HG03039 (cell line): ENCODE measurements around the gene ALDH16A1.

ENCODE experiments used
- ATAC-seq: cut with Tn5 transposase; IDR thresholded peaks from one replicate; pipeline ENCODE4 v1.9.1; 2021; ENCODE audit warnings: mild to moderate bottlenecking, moderate library complexity; ENCODE audit not compliant: unreplicated experiment

The ALDH16A1 gene

DNA sequence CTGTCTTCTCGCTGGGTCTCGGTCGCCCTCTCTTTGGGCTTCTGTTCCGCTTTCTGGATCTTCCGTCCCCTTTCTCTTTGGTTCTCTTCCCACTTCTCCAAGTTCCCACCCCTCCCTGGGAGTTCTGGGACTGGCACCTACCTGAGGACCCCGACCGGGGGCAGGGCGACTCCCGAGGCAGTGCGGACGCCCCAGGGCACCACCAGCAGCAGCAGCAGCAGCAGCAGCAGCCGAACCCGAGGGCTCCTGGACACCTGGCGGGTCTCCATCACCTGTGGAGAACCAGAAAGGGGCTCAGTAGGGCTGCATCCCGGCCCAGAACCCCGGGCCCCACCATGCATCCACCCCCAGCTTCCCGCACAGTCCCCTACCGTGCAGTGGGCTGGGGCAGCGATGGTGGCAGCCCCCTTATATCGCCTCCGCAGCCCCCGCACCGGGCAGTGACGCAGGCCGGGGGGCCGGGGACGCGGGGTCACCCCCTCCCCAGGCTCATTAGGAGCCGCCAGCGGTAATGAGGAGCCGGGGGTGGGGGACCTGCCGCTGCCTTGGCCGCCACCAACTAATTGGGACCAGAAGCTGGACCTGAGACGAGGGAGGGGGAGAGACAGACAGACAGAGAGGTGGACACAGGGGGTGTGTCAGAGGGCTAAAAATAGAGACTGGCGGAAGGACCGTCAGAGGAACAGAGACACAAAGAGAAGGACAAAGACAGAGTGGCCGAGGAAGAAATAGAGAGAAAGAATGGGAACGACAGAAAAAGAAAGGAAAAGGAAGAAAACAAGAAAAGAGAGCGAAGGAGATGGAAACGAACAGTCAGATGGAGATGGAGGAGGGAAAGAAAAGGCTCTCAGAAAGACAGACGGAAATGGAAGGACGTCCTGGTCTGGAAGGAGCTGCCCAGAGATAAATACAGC is 29.7 kb upstream of the ALDH16A1 start, which contains the start of gene PTH2:
Gene PTH2, minus strand, starts transcription at position 371 of the 914 bp plus-strand sequence. Its CDS starts 102 bp downstream, at position 269.
- ATAC-seq: no peak

DNA sequence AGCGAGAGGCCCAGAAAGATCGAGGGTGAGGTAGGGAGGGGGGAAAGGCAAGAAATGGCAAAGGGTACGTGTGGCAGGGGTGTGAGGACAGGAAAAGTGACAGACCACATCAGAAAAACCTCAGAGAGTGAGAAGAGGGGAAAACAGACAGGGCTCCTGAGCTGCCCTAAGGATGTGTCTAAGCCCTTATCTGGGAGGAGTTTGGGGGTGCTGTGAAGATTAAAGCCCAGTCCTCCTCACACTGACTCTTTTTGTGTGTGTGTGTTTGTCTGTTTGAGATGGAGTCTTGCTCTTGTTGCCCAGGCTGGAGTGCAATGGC is 29.1 kb upstream of the ALDH16A1 start:
- no peak for ATAC-seq

DNA sequence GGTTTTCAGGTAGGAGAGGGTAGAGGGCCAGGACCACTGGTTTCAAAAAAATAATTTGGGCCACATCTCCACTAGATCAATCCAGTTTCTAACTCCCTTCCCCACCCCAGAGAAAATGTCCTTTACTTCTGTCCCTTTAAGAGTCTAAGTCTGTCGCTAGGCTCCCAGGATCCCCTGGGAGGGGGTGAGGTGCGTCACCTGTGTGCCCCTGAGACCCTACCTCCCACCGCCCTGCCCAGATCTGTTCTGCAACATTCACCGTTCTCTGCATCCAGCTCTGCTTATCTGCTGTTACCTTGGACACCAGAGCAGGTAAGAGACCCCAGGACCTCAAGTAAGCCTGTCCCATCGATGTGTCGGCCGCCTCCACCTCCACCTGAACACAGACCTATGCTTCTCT is 27.8 kb upstream of the ALDH16A1 start, which contains the start of gene GFY:
Gene GFY, plus strand, starts transcription at position 211 of the 400 bp plus-strand sequence. CDS start 1,043 bp downstream, outside the sequence.
- no peak for ATAC-seq

DNA sequence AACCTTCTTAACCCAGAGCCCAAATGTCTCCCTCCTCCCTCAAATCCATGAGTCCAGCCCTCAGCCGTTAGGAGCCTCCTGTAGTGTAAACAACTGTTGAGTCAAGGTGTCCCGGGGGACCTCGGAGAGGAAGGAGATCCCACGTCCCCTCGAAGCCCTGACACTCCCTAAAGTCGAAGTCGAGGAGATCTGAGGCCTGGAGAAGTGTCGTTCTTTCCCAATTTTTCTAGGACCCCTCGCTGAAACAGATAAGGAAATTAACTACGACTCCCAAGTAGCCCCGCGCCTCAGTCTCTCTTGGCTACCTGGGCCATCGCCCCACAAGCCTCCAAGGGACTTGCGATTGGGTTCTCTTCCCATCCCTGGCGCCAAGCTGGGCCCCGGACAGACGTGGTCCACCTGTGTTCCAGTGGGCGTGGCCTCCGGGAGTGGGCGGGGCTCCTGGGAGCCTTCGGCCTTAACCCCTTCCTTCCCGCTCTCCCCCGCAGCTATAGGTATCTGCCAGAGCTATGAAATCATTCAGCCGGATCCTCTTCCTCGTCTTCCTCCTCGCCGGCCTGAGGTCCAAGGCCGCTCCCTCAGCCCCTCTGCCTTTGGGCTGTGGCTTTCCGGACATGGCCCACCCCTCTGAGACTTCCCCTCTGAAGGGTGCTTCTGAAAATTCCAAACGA is 27.0 kb upstream of the ALDH16A1 start:
- no peak for ATAC-seq

DNA sequence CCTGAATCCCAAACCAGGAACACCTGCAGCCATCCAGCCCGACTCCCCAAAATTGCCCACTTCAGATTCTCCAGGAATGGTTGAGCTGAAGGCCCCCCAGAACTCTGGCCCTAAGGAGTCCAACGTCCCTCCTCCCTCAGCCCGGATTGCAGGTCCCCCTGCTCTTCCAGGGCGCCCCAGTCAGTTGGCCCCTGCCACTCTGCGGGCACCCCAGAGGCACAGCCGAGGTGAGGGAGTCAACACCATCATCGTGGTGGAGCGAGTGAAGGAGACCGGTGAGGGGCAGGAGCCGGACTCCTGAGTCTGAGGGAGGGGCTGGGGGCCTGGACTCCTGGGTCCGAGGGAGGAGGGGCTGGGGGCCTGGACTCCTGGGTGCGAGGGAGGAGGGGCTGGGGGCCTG is 25.7 kb upstream of the ALDH16A1 start:
- no peak for ATAC-seq

DNA sequence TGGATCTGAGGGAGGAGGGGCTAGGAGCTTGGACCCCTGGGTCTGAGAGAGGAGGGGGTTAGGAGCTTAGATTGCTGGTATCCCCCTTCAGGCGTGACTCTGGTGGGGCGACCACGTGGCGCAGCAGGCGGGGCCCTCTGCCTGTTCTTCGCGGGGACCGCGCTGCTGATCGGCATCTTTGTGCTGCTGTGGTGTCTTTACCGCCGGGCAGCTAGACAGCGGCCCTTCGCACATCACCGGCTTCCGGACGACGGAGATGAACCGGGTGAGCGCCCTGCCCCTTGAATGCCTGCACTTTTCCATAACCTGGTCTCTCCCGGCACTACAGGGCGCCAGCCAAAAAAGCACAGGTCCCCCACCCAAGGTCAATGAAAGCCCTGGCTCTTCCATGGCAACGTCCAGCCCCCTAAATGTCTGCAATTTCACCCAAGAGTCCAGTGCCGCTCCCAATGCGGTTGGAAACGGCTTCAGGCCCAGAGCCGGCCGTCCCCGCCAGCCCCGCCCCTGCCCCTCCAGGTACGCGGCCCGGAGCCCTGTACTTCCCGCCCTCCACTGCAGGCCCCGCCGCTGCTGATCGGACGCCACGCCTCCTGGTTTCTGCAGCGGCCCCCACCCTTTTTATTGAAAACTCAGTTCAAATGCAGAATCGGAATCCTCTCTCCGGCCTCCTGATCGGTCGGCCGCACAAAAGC is 25.0 kb upstream of the ALDH16A1 start:
- ATAC-seq: no peak

DNA sequence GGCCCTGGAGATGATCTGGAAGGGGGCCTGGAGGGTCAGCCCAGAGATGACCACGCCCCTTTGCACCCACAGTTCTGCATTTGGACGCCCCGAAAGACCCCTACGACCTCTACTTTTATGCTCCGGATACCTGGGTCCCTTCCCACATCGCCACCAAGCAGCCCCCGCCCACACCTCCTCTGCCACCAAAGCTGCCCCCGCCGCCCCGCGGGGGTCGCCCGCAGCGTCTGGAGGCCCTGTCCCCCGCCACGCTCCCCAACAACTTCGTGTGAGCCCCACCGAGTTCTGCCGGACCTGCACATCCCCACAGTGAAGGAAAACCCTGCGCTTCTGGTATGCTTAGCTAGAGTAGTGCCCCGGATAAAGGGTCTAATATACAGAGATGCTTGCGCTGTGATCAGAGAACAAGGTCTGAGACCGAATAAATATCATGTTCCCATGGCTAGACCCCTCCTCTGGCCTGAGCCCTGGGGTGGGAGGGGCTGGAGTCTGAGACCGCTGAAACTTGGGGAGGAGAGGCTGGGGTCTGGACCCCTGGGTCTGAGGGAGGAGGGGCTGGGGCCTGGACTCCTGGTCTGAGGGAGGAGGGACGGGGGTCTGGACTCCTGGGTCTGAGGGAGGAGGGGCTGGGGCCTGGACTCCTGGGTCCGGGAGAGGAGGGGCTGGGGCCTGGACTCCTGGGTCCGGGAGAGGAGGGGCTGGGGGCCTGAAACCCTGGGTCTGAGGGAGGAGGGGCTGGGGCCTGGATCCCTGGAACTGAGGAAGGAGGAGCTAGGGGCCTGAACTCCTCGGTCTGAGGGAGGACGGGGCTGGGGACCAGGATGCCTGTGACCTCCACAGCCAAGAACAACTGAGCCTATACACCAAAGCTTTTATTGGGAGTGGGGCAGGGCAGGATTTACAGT is 24.2 kb upstream of the ALDH16A1 start:
- no peak for ATAC-seq

DNA sequence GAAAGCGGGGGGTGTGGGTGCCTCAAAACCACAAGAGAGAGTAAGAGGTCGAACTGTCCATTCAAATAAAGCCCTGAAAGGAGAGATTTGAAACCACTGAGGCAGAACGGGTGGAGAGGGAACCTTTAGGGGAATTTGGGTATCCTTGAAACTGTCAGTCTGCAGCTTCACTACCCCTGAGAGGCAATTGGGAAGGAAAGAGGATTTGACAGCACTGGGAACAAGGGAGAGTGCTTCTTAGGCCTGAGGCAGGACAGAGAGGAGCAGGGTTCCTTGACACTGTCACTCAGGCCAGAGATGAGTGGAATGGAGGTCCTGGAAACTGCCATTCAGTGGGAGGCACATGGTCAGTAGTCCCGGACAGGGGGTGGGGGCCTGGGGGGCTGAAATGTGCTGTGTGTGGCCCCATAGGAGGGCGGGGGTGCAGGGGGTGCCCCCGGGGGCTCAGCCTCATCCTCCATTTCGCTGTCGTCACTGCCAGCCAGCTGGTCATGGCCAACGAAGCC is 22.8 kb upstream of the ALDH16A1 start:
- ATAC-seq: no peak

DNA sequence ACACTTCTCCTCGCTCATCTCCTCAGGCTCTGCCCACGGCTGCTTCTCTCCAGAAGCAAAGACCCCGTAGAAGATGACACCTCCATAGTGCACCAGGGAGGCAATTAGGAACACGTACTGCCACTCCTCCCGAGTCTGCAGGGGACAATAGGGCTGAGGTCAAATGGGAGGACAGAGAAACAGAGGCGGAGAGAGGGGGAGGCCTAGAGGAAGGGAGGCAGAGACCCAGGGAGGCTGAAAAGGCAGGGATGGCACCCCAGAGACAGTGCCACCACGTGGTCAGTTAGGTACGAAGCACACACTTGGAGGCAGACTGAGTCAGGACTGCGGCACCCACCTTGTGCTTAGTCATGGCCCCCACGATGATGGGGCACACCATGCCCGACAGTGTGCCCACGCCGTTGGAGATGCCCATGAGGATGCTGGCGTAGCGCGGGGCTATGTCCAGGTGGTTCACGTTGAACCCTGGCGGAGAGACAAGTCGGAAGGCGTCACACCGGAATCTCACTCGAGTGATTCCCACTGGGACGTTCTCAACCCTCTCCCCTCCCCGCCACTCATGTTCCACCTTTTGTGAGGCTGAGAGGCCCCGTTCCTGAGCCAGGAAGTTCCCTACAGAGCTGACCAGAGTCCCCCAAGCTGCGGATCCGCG is 22.2 kb upstream of the ALDH16A1 start:
- no peak for ATAC-seq

DNA sequence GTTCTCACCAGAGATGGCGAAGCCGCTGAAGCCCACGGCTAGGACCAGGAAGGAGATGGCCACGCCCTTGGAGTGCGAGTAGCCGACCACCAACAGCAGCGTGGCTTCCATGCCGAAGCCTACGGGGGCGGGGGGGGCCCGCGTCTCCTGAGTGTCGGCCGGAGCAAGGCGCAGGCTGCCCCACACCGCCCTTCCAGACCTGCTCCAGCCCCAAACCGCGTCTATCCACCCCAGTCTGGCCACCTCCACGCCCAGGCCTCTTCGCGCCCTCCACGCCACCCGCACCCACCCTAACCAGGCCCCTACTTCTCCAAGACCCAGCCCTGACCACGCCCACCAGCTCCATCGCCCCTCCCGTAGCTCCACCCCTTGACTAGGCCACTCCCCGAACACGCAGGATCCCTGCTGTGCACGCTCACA is 21.7 kb upstream of the ALDH16A1 start:
- ATAC-seq: no peak

DNA sequence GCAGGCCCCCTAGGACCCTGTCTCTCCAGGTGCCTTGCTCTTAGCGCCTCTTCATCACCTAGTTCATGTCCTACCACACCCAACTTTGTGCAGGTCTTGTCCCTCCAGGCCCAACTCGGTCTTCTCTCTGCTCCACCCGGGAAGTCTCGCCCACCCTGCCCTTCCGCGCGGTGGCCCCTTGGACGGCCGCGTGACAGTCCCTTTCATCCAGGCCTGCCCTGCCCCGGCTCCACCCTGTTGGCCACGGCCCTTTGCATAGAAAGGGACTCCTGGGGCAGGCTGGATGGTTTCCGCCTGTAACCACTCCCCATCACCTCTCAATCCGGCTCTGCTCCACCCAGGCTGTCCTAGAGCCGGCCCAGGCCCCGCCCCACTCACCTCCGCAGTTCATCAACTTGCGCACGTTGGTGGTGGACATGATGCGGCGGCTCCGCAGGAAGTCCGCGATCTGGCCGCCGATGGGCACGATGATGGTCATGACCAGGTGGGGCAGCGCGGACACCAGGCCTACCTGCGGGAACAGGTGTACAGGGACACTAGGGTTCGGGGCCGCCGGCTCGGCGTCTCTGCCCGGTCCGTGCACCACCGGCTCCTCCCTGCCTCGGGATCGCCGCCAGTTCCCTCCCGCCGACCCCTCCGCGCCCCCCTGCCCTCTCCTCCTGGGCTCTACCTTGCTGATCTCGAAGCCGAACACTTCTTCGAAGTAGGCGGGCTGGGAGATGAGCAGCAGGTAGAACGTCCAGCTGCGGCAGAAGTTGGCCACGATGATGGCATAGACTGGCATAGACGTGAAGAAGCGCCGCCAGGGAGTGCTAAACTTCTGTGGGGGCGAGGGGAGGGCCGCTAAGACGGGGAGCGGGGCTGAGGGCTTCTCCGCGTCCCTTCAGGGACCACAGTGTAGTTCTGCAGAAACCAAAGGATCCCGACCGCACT is 20.6 kb upstream of the ALDH16A1 start:
- ATAC-seq: no peak

DNA sequence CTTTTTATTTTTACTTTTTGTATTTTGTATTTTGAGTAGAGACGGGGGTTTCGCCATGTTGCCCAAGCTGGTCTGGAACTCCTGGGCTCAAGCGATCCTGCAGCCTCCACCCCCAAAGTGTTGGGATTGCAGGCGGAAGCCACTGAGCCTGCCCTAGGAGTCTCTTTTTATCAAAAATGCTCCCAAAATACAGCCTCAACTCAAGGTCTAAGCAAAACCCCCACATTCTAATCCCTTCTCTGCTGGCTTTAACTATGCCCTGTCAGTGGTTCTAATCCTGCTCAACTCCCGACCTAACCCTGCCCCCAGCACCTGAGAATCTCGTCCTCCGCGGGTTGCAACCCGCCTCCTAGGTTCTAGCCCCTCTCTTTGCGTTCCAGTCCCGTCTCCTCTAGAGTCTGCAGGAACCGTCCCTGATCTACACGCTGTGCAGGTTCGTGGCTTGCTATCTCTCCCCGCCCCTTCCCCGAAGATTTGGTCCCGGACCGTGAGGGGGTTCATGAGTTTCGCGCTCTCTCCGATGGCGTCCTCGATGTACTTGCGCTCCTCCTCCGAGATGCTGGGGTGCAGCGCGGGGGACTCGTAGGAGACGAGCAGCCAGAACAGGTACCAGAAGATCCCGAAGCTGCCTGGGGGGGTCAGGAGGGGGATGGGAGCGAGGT is 19.7 kb upstream of the ALDH16A1 start:
- ATAC-seq: no peak

DNA sequence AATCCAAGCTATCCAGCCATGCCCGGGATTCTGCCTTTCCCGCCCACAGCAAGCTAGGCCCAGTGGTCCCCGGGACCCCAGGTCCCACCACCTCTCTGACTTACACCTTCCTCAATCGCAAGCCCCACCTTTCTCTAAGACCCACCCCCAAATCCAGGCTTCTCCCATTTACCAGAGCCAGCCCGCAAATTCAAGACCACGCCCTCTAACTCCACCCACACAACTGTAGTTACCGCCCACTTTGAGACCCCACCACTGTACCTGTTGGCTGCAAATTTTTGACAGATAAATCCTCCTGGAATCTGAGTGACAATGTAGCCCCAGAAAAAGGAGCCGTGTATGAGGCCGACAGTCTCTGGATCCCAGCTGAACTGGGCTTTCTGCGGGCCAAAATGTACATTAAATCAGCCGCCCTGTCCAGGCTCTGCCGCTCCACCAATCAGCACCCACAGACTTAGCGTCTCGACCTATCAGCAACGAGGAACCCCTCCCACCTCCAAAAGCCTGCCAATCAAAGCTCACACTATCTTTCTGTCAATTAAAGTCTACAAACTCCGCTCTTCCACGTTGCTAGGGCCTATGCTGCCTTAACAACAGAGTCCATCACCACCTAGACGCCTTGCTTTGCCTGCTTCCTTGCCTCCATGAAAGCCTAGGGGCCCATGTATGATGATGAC is 18.0 kb upstream of the ALDH16A1 start:
- ATAC-seq: no peak

DNA sequence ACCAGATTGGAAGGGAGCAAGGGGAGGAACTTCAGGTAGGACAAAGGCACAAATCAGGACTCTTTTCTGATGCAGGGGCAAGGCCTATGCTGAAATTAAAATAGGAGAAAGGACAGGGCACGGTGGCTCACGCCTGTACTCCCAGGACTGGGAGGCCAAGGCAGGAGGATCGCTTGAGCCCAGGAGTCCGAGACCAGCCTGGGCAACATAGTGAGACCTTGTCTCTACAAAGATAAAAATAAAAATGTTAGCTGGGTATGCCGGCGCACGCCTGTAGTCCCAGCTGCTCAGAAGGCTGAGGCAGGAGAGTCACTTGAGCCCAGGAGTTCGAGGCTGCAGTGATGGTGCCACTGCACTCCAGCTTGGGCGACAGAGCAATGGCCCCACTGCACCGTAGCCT is 17.4 kb upstream of the ALDH16A1 start:
- ATAC-seq: no peak

DNA sequence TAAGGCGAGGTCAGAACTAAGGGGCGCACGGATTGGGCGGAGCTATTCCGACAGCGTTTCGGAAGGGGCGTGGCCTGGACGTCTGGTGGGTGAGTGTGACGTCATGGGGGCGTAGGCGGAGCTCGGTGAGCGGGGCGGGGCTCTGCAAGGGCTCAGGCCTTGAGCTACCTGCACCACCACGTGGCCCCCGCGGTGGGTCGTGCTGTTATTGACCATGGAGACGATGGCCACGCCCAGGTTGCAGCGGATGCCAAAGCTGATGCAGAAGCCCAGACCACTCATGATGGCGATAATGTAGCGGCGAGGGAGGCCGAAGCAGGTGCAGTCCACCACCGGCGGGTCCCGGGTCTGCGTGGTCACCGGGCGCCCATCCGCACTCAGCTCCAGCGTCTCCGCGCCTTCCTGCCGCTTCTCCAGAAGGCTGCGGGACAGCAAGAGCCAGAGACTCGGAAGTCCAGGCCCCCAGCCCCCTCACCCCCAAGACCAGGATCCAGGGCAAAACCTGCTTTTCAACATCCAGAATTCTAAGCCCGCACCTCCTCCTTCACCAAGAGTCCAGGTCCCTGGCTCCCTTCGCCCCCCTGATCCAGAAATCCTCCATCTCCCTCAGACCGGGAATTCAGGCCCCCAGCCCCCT is 16.5 kb upstream of the ALDH16A1 start:
- no peak for ATAC-seq

DNA sequence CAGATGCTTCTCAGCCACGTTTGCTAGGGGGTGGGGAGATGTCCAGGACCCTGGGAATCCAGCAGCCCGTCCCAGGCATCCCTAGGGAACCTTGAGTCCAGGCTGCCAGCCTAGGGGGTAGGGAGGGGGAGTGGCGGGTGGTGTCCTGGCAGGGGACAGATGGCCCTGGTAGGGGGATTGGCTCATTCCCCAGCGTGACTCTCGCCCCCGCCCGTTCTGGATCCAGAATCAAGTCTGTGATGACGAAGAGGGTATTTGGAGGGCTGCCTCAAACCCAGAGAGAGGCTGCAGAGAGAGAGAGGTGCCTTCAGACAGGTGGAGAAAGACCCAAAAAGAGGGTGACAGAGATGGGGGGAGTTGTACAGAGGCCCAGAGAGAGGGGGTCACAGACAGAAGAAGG is 15.8 kb upstream of the ALDH16A1 start:
- no peak for ATAC-seq

DNA sequence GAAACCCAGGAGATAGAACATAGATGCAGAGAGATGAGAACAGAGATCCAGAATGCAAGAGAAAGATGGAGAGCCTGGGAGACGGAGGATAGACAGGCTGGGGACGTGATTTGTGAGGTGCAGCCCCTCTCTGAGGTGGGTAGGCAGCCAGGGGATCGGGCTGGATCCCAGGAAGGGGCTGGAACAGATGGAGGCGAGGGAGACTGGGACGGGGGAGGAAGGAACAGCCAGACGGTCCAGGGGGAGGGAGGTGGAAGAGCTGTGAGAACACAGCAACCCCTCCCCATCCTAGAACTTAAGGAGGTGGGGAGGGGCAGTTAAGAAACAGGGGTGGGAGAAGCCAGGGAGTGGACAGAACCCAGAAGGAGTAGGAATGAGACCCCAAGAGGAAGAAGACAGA is 14.8 kb upstream of the ALDH16A1 start:
- ATAC-seq: no peak
